GM13977 (cell line): ENCODE results near the gene COL9A2.

ENCODE experiments used
- DNase-seq: peaks from one replicate; pipeline ENCODE4 v3.0.0; 2012; ENCODE audit warnings: low spot score
- in situ Hi-C: fragments of 300-500 bp; cut with MboI; formaldehyde crosslinking; loops from one replicate; pipeline ENCODE4 v1.12.0; 2022; ENCODE audit warnings: low sequenced_read_pairs, low pct_unique_long_range_greater_than_20kb, mixed read lengths, inconsistent platforms; ENCODE audit not compliant: unreplicated experiment
- TF ChIP-seq, protein P1 (sequence below): IDR thresholded peaks from 2 replicates; pipeline ENCODE4 v1.5.1; 2012; ENCODE audit warnings: mild to moderate bottlenecking, control low read depth; ENCODE audit not compliant: insufficient read depth; ENCODE audit errors: extremely low read depth, missing control alignments

The COL9A2 gene

GRCh38 chr1:40309374-40310128 lies 7.5 kb downstream of the COL9A2 start:
- no peak for DNase-seq
- in situ Hi-C loops, result no loop called here
- TF ChIP-seq, protein P1, sequence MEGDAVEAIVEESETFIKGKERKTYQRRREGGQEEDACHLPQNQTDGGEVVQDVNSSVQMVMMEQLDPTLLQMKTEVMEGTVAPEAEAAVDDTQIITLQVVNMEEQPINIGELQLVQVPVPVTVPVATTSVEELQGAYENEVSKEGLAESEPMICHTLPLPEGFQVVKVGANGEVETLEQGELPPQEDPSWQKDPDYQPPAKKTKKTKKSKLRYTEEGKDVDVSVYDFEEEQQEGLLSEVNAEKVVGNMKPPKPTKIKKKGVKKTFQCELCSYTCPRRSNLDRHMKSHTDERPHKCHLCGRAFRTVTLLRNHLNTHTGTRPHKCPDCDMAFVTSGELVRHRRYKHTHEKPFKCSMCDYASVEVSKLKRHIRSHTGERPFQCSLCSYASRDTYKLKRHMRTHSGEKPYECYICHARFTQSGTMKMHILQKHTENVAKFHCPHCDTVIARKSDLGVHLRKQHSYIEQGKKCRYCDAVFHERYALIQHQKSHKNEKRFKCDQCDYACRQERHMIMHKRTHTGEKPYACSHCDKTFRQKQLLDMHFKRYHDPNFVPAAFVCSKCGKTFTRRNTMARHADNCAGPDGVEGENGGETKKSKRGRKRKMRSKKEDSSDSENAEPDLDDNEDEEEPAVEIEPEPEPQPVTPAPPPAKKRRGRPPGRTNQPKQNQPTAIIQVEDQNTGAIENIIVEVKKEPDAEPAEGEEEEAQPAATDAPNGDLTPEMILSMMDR, result no peak

DNA sequence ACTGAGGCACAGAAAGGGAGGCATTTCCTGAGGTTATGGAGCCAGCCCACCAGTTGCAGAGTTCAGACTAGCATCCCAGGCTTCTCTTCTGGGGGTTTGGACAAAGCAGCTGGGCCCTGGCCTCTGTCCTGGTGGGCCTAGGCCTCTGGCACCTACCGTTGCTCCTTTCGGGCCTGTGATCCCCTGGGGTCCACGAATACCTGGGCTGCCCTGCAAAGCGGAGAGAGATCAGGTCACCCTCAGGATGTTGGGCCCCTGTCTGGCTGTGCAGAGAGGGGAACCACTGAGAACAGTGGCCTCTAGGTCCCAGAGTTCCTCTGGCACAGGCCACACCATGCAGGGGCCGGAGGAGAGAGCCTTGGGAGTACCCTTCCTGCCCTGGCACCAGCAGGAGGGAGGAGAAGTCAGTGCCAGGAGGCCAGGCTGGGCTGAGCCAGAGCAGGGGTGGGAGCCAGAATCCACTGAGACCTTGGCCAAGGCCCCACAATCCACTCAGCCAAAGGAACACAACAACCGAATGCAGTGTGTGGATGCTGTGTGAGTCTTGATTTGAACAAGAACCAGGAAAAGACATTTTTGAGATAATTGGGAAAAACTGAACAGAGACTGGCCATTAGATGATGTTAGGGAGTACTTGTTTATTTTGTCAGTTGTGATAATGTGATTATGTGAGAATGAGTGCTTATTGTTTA lies 8.9 kb downstream of the COL9A2 start:
- in situ Hi-C loops, result no loop called here
- DNase-seq, result no peak
- TF ChIP-seq, protein P1, result no peak

GRCh38 chr1:40307186-40307585 lies 9.9 kb downstream of the COL9A2 start:
- TF ChIP-seq, protein P1, result no peak
- no peak for DNase-seq
- in situ Hi-C loops, result no loop called here

DNA sequence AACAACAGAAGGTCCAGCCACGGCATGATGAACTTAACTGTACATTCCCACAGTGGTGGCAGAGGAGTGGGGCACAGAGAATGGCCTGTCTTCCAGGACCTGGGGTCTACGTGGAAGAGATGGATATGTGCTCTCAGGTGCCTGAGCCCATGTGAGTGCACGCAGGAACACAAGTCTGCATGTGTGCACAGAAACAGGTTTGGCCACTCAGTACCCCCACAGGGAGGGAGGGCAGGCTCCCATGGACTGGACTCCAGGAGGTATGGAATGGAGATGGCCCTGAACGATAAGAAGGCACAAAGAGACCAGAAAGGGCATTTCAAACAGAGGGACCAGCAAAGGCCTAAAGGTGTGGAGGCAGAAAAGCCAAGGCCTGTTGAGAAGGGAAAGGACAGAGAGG lies 10.8 kb downstream of the COL9A2 start:
- TF ChIP-seq, protein P1, result no peak
- no peak for DNase-seq
- in situ Hi-C loops, result no loop called here

DNA sequence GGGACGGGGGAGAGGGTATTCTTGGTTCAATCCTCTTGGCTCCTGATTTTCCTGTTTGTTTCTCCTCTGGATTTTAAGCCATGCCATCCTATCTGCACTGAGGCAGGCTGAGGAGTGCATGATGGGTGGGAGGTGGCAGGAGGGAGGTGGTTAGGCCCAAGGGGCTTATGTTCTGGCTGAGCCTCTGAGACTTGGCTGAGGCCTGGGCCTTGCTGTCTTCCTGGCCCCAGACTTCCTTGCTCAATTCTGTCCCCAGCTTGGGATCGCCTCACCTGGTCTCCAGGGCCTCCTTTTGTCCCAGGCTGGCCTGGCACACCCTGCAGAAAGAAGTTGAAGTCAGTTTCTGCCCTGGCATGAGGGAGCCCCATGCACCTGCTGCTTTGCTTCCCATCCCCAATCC lies 11.2 kb downstream of the COL9A2 start:
- in situ Hi-C loops, result no loop called here
- DNase-seq, result no peak
- TF ChIP-seq, protein P1, result no peak

DNA sequence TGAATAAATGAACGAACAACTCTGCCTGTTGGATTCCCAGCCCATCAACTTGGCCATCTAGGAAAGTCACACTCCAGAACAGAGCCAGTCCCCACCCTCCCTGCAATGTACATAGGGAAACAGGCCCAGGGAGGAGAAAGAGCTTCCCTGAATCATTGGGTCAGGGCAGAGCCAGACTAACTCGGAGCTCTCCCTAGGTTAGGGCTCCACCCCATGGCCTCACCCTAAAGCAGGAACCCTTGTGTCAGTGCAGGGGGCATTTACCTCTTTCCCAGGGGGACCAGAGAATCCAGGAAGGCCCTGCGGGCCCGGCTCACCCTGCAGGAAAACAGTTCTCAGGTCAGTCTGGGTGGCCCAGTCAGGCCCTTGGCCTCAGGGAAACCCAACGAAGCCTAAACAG lies 11.6 kb downstream of the COL9A2 start:
- no peak for DNase-seq
- in situ Hi-C loops, result no loop called here

More for the DNA sequence above, 11.6 kb downstream of the COL9A2 start:
- TF ChIP-seq, protein P1, result peak; percentile 21
